GM18499 (cell line): Measurements from ENCODE around the gene RRAGC.
"Not testable (repeated sequence)": the region's sequence is repeated elsewhere in the genome, so short reads cannot be mapped to it uniquely, and the experiment has no call there.

Experiments used
- ATAC-seq: cut with Tn5 transposase; IDR thresholded peaks from one replicate; pipeline ENCODE4 v1.9.1; 2021; ENCODE audit warnings: moderate number of reproducible peaks; ENCODE audit not compliant: insufficient read depth, unreplicated experiment

The RRAGC gene

GRCh38 chr1:38818175-38818976 is 41.2 kb downstream of the RRAGC start:
- no peak for ATAC-seq

DNA sequence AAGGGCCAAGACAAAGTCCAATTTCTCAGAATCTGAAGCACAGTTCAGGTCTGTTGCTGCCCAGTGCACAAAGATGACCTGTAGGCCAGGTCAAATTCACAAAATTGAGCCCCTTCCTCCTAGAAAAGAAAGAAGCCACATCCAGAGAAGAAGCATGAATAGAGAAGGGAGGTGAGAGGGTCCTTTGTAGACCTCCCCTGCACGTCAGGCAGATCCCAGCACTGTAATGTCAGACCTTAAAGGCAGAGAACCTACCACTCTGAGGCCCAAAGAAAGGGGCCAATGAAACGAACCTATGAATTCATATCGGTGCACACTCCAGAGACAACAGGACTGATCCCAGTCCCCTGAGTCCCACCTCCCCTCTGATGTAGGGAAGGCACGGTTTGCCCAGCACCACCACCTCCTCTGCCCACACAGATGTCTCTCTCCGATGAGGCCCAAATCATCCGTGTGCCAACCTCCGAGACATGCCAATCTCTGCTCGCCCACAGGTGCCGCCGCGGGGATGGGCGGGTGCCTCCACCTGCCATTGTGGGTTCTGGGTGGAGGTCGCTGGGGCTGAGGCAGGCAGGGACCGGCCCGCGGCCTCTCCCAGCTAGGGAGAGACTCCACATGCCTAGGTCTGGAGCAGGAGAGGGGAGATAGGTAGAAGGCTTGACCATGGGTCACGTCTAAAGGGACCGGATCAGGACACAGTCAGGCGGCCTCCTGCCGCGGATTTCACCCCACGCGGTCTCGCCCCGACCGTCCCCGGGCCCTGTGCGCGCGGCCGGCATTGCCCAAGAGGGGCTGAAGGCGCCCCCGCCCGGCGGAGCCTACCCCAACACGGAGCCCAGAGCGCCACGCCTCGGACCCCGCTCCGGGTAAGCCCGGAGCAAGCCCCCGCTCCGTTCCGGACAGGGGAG is 42.1 kb downstream of the RRAGC start:
- ATAC-seq, result no peak

GRCh38 chr1:38815903-38816627 is 43.5 kb downstream of the RRAGC start:
- ATAC-seq, result peak; percentile 54

DNA sequence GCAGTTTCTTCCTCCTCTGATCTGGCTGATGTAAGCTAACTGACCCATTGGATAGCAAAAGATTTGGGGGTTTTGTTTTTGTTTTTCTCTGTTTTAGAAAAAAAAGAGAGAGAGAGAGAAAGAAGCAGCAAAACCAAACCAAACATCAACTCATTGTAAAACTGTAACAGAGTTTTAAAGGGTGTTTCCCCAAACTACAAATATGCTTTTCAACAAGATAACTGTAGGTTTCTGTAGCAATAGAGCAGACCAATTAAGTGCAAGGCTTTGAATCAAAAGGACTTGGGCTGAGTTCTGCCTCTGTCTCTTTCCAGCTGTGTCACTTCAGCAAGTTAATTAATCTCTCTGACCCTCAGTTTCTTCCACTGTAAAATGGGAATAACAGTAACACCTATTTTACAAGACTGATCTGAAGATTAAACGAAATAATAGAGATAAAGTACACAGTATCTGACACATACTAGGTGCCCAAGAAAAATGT is 44.5 kb downstream of the RRAGC start:
- ATAC-seq, result no peak

DNA sequence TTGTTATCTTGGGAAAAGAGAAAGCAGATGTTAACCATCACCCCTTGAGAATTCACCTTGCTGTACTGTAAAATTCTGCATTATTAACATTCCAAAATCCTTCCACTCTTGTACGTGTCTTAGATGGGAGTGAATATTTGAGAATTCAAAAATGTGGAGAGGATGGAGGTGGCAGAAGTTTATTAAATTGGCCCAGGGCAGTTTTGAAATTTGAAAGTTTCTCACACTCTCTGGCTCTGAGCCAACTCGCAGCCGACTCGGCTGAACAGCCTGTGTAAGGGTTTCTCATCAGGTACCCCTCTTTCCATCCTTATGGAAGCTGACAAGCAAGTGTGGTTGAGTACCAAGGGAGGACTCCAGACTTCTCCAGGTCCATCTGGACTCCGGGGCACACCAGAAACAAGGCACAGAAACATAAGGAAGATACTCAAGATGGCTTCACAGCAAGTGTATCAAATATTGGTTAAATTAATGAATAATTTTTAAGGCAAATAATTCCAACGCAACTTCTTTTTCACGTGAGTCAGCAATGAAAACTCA is 45.1 kb downstream of the RRAGC start:
- no peak for ATAC-seq

DNA sequence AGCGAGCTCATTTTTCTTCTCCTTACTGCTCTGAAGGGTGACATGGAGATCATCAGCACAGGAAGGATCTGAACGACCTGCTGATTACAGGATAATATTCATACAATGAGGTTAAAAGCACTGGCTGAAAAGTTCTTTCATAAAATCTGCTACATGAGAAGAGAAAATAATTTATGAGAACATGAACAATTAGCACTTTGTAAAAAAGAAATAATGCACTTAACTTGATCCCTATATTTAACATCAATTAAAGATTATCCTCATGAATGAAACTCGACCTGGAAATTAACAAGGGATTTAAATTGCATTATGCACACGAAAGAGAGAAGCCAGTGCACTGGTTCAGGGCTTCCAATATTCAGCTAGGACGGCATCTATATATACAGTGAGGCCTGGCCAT is 46.6 kb downstream of the RRAGC start:
- no peak for ATAC-seq

GRCh38 chr1:38811466-38811865 is 48.1 kb downstream of the RRAGC start:
- ATAC-seq, result not testable (repeated sequence)

DNA sequence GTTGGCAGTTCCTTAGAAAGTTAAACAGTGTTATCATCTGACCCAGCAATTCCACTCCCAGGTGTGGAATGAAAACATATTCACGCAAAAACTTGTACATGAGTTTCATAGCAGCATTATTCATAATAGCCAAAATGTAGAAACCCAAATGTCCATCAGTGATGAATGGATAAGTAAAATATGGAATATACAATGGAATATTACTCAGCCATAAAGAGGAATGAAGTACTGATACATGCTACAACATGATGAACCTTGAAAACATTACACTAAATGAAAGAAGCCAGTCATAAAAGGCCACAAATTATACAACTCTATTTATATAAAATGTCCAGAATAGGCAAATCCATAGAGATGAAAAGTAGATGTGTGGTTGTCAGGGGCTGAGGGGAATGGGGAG is 53.5 kb downstream of the RRAGC start:
- no peak for ATAC-seq

DNA sequence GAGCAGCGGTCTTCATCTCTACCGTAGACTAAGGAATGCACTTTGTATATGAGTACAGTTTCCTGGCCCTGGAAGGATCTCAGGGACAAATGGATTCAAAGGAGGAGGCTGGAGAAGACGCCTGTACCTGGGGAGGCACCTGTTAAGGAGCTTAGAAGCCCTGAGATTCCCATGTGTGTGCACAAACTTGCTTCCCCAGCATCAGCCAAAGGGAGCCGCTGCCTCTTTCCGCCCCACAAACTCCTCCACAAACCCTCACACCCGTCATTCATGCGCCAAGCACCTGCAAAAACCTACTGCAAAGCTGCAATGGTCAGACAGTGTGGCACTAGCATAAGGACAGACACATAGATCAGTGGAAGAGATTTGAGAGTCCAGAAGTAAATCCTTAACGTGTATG is 54.5 kb downstream of the RRAGC start:
- ATAC-seq, result no peak

- ATAC-seq, result no peak
Measured at GRCh38 chr1:38804062-38804886, 55.3 kb downstream of the RRAGC start.

- no peak for ATAC-seq
Measured at GRCh38 chr1:38803647-38804046, 55.9 kb downstream of the RRAGC start.

DNA sequence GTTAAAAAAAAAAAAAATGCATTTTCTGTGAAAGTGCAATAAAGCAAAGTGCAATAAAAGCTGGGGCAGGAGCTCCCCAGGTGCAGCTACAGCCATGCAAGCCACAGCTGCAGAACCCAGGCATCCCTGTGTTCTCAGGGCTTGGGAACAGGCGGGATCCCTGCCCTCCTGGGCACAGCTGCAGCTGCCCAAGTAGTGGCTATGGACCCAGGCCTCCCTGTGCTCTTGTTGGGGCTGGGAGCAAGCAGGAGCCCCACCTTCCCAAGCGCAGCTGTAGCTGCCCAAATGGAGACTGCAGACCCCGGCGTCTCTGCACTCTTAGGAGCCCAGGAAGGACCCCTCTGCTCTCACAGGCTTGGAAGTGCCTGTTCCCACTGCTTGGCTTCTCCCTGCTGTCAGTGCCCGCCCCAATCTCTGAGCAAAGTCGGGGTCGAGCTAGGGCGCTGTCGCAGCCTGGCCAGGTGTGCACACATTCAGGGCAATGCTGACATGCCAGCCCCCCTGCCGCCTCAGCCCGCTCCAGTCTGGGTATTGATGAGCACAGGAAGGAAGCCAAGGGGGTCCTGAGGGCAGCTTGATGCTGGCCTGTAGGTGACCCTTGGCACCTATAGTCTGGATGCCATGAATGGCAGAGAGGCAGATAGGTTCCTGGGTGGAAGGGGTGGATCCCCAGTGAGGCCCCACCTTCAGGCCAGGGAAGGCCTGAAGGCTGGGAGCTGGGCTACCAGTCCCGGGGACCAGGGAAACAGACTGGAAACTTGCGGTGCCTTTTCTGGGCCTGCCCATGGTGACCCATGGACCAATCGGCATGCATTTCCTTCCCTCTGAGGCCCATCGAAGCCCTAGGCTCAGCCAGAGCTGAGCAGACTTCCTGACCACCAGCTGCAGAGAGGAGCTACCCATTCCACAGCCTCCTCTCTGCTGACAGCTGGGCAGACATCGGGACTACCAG is 58.6 kb downstream of the RRAGC start:
- no peak for ATAC-seq

DNA sequence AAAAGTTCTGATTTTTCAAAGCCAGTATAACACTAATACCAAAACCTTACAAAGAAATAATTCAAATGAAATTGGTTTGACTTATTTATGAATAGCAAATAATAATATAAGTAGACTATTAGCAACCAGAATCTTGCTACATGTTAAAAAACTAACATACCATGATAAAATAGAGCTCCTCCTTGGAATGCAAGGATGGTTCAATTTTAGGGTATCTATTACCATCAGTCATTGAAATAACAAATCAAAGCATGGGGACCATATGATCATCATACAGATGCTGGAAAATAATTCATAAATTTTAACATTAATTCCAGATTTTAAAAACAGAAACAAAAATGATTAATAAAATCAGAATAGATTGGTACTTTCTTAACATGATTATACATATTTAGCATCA is 66.3 kb downstream of the RRAGC start:
- ATAC-seq, result no peak

DNA sequence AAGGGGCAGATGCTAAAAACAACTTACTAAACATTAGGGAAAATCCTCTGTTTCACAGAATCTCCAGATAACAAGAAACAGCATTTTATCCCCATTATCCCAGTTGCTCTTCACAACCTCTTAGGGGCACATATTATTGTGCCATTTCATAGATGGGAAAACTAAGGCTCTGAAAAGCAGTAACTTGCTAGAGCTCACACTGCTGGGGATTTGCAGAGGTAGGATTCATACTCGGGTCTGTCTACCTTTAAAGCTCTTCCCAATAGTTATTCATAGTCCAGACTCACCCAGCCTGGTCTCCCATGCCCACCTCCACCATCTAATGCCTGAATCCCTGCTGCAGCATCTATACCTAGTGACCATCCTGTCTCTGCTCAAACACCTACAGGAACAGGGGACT is 67.7 kb downstream of the RRAGC start:
- ATAC-seq, result no peak

DNA sequence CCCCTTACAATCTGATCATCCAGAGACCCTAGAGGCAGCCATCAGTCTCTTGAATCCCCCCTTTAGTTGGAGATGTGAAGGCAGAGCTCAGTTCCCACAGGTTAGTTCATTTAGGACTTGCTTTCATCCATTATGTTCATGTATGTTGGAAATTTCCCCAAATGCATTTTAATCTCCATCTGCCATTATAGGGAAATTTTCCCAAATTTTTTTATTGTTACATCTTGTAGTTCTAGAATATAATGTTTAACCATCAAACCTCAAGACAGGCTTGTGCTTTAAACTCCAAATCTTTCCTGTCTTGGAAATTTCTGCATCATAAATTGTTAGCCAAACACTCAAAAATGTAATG is 68.4 kb downstream of the RRAGC start:
- no peak for ATAC-seq

DNA sequence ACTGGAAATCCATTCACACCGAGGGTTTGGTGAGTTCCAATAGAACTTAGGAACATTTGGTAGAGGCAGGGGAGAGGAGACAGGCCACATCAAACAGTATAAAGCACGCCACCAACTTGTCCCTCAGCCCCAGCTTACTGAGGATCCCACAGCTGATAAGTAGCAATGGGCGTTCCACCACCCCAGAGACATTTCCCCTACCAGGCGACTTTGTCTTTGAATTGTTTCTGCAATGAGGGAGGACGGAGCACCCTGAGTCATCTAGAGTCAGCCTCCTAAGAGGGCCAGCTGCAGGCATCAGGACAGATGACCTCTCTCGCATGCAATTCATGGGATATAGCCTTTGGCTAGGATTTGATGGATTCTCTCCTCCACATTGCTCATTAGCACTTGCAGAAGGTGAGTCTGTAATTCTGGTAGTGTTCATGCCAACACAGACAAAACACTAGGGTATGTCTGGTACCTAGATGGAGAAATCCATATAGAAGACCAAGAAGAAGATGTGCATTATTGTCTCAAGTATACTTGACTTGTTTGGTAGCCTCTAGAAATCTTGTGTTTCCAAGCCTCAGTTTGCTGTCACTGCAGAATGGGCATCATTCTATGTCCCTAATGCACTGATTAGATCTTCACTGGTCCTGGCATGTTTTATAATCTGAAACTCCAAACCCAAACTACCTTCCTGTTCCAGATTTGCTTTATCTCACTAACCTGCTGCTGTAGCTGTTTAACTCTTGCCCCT is 69.0 kb downstream of the RRAGC start:
- no peak for ATAC-seq

GRCh38 chr1:38789498-38790169 is 69.9 kb downstream of the RRAGC start:
- ATAC-seq, result no peak
